HG03064 (cell line): ENCODE results near the gene MUC4.
"Not testable (repeated sequence)": the region's sequence is repeated elsewhere in the genome, so short reads cannot be mapped to it uniquely, and the experiment has no call there.

Source experiments
- ATAC-seq: cut with Tn5 transposase; IDR thresholded peaks from one replicate; pipeline ENCODE4 v1.9.1; 2021; ENCODE audit warnings: low read depth; ENCODE audit not compliant: unreplicated experiment

MUC4 gene

DNA sequence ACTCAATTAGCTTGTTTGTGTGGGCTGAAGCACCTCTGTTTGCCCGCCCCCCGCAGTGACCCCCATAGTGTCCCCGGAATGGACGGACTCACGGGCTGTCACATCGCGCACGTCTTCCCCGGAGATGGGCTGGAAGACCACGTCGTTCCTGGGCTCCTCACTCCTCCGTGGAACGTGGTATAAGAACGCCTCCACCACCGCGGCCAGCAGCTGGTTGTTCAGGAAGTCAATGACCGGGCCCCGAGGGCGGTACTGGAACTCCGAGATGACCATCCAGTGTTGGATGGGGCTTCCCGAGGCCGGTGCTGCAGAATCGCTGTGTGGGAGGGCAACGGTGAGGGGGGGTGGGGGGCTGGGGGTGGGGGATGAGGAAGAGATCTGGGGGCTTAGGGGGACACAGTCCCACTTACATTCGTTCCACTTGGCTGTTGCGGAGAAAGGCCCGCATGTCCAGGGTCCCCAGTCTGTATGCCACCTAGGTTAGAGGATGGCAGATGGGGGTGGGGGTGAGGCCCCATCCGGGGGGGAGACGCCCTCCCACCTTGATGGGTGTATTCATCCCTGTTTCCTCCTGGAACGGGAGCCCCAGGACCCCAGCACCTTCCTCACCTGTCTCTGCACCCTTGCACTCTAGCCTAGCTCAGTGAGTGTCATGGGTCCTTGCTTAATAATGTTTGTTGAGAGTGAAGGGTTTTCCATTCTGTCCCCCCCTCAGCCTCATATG is 60.8 kb downstream of the MUC4 start:
- no peak for ATAC-seq

DNA sequence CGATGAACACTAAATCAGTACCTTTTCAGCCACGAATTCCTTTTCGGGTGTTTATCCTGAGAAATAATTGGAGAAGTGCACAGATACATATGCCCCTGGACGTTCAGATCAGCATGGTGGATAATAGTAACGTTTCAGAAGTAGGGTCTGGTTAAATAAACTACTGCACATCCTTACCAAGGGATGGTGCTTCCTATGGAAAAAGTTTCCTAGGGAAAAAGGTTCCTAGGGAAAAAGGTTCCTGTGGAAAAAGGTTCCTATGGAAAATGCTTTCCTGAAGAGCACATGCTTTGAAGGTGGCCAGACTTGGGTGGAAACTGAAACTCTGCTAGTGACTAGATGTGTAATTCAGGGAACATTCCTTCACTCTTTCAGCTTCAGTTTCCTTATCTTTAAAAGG is 62.6 kb downstream of the MUC4 start:
- not testable (repeated sequence) for ATAC-seq

DNA sequence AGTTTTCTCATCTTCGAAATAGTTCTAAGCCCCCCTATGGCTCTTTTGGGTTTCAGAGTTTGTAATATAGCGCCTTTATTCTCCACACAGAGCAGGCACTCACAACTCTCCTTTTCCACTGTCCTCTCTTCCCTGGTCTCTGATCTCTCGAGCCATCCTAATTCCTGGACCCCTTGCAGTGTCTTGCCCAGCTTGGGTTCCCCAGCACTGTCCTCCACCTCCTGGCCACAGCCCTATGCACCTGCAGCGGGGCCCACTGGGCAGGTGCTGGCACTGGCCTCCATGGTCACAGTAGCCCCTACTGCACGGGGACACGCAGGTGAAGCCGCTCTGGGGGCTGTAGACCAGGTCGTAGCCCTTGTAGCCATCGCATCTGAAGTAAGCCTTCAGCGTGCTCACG is 63.1 kb downstream of the MUC4 start:
- no peak for ATAC-seq

DNA sequence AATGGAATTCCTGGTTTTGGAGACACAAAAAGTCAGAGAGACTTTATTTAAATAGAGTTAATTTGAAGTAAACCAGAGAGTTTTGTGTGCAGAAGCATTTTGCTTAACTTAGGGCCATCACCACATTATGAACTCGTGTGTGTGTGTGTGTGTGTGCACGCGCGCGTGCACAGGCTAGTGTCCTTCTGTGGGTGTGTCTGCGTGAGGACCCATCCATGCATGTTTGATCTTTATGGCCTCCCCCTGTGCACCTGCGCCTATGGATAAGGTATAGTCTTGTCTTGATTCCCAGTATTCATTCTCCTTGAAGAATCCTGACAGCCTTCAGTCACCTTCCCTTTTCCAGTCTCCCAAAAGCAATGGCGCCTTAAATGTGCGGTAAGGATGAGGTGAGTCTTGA is 65.0 kb downstream of the MUC4 start:
- ATAC-seq = no peak

DNA sequence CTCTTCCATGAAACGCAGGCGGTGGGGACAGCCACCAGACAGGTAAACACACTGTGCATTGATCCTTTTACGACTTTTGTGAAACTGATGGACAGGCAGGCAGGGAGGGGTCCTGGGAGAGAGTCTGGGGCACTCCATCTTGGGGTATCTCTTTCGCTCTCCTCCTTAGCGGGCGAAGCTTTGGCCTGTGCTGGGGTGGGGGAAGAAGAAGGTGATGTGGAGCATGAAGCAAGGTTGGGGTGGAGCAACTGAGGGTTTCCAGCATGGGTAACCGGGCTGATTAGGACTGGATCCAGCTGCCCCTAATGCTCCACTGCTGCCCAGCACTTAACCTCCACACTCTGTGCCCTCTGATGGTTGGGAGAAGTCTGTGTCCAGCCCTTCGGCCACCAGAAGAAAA is 65.4 kb downstream of the MUC4 start:
- ATAC-seq = no peak

DNA sequence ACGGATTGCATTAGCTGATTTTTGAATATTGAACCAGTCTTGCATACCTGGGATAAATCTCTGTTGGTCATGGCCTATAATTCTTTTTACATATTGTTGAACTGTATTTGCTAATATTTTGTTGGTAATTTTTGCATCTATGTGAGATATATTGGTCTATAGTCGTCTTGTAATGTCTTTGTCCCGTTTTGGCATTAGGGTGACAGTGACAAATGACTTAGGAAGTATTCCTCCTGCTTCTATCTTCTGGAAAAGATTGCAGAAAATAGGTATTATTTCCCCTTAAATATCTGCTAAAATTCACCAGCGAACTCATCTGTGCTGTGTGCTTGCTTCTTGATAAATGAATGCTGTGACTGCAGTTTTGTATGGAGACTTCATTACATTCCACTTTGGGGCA is 67.3 kb downstream of the MUC4 start:
- ATAC-seq = no peak

DNA sequence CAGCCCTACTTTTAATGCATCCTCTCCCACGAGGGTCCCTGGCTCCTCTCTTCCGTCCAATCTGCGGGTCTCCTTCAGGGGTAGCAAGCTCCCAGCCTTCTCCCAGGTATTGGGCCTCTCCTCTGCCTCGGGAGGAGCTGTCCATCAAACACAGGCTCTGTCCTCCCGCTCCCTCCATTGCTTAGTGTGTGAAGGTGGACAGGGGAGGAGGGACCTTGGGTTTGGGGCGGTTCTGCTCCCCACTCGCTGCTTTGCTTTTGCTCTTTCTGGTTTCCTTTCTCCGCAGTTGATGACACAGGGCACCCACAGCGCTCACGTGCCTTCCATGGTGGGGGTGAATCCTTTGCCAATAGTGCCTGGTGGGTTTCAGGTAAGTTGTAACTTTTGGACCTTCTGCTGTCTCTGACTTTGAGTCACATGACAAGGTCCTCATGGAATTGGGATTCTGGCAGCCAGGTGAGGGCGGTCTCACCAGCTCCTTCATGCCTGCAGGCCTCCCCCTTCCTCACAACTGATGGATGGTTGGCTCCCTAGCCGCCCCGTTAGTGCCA is 72.1 kb downstream of the MUC4 start:
- no peak for ATAC-seq

DNA sequence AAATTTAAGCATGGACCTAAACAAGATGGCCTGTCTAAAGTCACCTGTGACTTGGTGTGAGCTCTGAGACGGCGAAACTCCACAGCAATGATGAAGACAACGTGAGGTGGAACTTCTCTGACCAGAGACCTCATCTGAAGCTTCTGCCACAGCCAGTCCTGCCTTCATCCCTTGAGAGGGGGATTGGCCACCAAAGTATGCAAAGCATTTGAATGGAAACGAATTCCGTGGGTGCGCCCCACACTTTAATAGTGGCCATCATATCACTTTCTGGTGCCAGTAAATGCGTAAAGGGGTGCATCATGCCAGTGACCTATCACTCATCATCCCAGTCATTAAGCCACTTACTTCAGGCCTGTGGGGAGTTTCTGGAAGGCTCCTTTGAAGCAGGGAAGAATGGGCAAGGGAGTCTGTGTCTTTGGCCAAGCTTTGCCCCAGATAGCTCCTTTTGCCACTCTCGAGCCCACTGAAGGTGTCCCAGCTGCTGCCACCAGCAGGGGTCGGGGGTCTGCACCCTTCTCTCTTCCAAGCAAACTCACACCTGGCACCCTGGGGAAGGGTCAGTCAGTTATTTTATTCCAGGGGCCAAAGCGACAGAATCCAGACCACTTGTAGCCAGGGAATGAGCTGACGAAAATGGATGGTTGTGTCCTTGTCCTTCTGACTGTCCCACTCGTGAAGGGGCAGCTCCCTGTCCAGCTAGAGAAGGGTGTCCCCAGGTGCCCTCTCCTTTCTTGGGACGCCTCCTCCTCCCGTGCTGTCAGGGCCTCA is 73.3 kb downstream of the MUC4 start:
- no peak for ATAC-seq

DNA sequence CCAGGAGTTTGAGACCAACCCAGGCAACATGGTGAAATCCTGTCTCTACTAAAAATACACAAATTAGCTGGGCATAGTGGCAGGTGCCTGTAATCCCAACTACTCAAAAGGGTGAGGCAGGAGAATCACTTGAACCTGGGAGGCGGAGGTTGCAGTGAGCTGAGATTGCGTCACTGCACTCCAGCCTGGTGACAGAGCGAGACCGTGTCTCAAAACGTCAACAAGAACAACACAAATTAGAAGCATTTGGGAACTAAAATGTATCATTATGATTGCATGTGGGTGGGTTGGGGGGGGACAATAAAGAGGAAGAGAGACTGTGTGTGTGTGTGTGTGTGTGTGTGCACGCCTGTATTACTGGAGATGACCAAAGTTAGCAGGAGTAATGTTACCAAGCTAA is 73.9 kb downstream of the MUC4 start:
- not testable (repeated sequence) for ATAC-seq

DNA sequence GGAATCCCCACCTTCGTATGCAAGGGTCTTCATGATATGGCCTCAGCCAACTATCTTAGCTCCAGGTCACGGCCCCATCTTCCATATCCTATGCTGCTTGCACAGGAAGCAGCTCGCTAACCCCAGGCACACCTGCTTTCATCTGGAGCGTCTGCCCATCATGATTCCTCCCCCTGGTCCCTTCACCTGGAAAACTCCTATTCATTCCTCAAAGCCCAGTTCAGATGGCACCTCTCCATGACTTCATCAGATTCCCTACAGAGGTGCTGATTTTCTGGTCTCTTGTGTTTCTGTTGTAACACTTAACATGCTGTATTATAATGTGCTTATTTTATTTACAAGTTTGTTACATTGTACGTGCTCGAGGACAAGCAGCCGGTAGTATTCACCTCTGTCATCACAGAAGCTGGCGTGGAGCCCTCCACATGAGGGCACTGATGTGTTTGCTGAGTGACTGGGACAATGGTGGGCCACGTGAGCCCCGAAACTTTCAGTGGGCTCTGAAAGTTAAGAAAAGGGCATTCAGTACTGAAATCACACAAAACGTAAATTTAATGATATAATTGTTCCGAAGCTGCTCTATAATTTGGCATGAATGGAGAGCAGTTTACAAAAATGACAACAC is 74.8 kb downstream of the MUC4 start:
- ATAC-seq = no peak

DNA sequence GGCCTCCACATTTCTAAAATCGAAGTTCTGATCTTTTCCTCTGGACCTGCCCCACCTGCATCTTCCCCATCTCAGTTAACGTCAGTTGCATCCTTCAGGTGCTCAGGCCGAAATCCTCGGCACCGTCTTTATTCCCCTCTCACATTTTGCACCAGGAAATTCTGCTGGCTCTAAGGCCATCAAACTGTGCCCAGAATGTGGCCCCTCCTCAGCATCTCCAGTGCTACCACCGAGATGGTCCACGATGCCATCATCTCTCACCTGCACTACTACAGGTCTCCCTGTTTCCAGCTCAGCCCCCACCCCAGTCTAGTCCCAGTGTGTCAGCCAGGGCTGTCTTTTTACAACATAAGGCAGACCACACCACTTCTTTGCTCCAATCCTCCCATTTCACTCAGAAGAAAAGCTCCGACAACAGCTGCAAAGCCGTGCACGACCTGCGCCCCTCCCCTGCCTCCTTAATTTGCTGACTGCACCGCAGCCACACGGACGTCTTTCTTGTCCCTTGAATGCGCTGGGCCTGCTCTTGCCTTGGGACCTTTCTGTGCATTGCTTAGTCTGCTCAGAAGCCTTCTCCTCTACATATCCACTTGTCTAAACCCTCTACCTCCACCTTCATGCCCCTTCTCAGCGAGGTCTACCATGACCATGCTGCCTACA is 76.6 kb downstream of the MUC4 start:
- ATAC-seq = no peak

DNA sequence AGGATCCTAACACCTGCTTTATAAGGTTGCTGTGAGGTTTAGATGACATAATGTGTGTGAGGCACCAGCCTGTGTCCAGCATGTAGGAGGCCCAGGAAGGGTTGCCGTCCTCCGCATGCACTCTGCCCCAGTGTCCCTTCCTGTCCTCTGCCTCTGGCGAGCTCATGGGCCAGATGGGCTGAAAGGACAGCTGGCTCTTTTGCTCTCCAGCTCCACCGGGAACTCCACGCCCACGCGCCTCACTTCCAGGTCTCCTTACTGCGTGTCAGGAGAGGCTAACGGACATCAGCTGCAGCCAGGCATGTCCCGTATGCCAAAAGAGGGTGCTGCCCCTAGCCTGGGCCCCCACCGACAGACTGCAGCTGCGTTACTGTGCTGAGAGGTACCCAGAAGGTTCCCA is 78.8 kb downstream of the MUC4 start:
- no peak for ATAC-seq

DNA sequence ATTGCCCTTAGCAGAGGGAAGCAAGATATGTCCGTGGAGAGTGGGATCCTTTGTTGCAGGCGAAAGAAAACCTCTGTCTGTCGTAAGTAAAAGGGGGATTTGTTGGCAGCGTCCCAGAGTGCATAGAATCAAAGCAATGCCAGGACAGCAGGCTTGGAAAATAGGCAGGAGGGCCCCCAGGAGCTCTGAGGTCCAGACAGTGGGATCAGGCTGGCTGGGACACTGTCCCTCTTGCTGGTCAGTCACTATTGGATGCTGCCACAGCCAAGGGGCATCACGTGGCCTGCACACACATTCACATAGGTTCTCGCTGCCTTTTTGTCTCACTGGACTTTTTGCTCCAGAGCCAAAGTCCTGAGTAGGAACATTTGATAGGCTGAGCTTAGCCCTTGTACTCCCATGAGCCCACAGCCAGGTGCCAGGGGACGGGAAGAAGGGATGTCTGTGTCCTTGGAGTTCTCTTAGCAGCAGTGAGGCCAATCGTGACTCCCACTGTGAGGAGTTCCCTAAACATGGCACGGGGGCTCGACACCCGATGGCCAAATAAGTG is 80.3 kb downstream of the MUC4 start:
- ATAC-seq = no peak

DNA sequence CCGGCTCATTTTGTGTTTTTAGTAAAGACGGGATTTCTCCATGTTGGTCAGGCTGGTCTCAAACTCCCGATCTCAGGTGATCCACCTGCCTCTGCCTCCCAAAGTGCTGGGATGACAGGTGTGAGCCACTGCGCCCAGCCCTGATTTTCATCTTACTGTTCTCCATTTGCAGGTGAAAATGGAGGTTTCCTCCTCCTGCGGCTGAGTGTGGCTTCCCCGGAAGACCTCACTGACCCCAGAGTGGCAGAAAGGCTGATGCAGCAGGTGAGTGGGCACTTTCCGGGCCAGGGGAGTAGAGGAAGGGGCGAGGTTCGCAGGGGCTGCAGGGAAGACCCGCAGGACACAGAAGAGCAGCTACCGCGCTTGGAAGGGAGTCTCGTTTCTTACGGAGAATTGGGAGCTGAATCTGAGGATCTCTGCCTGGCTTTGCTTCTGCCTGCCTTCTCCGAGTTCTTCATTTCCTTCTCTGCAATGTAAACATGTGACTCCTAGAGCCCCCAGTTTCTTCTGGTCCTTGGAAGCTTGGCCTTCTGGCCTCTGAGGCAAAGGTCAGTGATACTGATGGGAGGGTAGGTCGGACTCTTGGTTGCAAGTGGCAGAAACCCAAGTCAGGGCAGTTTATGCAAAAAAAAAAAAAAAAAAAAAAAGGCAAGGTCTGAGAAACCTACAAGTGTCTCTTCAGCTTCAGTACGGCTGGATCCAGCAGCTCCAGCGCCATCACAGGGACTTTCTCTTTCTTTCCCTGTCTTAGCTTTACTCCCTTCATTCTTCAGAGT is 82.1 kb downstream of the MUC4 start:
- no peak for ATAC-seq

DNA sequence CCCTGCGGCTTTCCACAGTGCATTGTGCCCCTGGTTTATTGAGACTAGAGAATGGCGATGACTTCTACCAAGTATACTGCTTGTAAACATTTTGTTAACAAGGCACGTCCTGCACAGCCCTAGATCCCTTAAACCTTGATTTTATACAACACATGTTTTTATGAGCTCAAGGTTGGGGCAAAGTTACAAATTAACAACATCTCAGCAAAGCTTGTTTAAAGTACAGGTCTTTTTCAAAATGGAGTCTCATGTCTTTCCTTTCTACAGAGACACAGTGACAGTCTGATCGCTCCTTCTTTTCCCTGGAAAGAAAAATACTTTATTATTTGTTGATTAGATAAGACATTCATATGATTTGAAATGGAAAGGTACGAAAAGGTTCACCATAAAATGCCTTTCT is 82.9 kb downstream of the MUC4 start:
- not testable (repeated sequence) for ATAC-seq

DNA sequence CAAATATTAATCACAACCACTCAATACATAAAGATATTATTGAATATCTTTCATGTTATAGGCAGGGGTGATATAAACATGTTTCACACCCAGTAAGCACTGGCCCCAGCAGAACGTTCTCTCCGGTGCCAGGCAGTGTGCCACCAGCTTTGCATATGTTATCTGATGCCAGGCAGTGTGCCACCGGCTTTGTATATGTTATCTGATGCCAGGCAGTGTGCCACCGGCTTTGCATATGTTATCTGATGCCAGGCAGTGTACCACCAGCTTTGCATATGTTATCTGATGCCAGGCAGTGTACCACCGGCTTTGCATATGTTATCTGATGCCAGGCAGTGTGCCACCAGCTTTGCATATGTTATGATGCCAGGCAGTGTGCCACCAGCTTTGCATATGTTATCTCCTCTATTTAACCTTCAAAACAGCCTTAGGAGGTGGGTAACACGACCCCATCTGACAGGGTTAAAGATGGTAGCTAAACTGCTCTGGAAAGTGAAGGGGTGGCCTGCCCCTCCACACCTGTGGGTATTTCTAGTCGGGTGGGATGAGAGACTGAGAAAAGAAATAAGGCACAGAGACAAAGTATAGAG is 84.0 kb downstream of the MUC4 start:
- ATAC-seq = no peak

DNA sequence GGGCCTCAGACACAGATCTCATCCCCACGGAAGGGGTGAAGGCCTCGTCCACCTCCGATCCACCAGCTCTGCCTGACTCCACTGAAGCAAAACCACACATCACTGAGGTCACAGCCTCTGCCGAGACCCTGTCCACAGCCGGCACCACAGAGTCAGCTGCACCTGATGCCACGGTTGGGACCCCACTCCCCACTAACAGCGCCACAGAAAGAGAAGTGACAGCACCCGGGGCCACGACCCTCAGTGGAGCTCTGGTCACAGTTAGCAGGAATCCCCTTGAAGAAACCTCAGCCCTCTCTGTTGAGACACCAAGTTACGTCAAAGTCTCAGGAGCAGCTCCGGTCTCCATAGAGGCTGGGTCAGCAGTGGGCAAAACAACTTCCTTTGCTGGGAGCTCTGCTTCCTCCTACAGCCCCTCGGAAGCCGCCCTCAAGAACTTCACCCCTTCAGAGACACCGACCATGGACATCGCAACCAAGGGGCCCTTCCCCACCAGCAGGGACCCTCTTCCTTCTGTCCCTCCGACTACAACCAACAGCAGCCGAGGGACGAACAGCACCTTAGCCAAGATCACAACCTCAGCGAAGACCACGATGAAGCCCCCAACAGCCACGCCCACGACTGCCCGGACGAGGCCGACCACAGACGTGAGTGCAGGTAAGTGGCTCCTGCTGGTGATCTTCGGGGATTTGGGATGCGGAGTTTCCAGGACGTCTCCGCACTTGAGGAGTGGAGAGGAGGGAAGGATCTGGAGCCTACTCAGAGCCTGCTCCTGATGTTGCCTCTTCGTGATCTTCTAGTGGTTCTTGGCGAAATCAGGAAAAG is 85.6 kb downstream of the MUC4 start:
- not testable (repeated sequence) for ATAC-seq

DNA sequence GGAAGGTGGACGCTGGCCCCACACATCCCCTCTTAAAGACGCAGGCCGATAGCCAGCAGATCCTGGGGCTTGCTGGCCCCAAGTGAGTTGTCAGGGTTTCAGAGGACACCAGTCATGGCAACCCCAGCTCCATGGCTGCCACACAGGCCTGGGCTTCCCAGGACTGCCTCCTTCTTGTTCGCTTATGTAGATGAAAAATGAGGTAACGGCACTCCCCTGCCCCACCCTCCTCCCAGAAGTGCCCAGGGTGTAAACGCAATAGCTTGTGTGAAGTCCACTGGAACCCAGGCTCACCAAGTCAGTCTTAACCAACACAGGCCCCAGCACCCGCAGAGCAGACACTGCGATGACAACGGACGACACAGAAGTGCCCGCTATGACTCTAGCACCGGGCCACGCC is 87.4 kb downstream of the MUC4 start:
- not testable (repeated sequence) for ATAC-seq

DNA sequence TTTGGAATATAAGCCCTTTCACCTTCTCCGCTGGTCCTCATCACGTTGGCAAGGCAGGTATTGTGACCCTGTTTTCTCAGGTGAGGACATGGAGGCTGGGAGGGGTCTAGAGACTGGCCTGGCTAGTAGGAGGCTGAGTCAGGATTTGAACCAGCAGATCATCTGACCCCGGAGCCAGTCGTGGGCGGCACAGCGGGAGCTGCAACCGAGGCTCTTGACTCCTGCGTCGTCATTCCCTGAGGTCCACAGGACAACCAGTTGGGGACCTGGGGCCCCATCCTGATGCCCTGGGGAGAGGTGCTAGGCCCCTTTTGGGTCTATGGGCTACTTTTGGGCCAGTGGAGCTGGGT is 88.8 kb downstream of the MUC4 start:
- not testable (repeated sequence) for ATAC-seq
